SK-N-SH treated with all-trans-retinoic acid at 6 μM for 48 hours (cell line): ENCODE measurements around the gene NOLC1.

Experiments used
- ATAC-seq: fragments of 200-7000 bp; cut with Tn5 transposase; 3 replicates; pipeline ENCODE4 v1.9.1; 2020; ENCODE audit warnings: mild to moderate bottlenecking, moderate library complexity
- ARNTL ChIP-seq: fragments of 450-650 bp; formaldehyde crosslinking; IDR thresholded peaks from 2 replicates; pipeline ENCODE4 v1.5.0; 2020; ENCODE audit warnings: low read depth, mild to moderate bottlenecking, moderate library complexity, borderline replicate concordance
- BACH2 ChIP-seq: fragments of 250-450 bp; sonication (Bioruptor Pico); IDR thresholded peaks from 2 replicates; pipeline ENCODE4 v1.9.0; 2021; ENCODE audit warnings: mild to moderate bottlenecking, borderline replicate concordance
- CREB5 ChIP-seq: fragments of 250-450 bp; sonication (Bioruptor Pico); IDR thresholded peaks from 2 replicates; pipeline ENCODE4 v1.5.1; 2020; ENCODE audit warnings: low read depth, mild to moderate bottlenecking, moderate library complexity
- CSDC2 ChIP-seq: fragments of 250-450 bp; sonication (Bioruptor Pico); IDR thresholded peaks from 2 replicates; pipeline ENCODE4 v1.5.0; 2020; ENCODE audit warnings: mild to moderate bottlenecking, moderate library complexity
- CSRNP3 ChIP-seq: fragments of 250-450 bp; sonication (Bioruptor Pico); IDR thresholded peaks from 2 replicates; pipeline ENCODE4 v1.5.1; 2021; ENCODE audit warnings: mild to moderate bottlenecking, moderate library complexity
- ESRRG ChIP-seq: fragments of 250-450 bp; sonication (Bioruptor Pico); IDR thresholded peaks from 2 replicates; pipeline ENCODE4 v1.6.1; 2021; ENCODE audit warnings: mild to moderate bottlenecking
- GLIS3 ChIP-seq: fragments of 250-450 bp; sonication (Bioruptor Pico); IDR thresholded peaks from 2 replicates; pipeline ENCODE4 v1.5.0; 2020; ENCODE audit warnings: mild to moderate bottlenecking, moderate library complexity
- ISL1 ChIP-seq: fragments of 250-450 bp; sonication (Bioruptor Pico); IDR thresholded peaks from 2 replicates; pipeline ENCODE4 v2.1.2; 2022; ENCODE audit warnings: mild to moderate bottlenecking, moderate library complexity
- OSR1 ChIP-seq: fragments of 250-450 bp; sonication (Bioruptor Pico); IDR thresholded peaks from 2 replicates; pipeline ENCODE4 v1.8.0; 2022; ENCODE audit warnings: moderate library complexity, mild to moderate bottlenecking, inconsistent platforms
- POU6F1 ChIP-seq: fragments of 250-450 bp; sonication (Bioruptor Pico); IDR thresholded peaks from 2 replicates; pipeline ENCODE4 v1.8.0; 2021; ENCODE audit warnings: low read depth, mild to moderate bottlenecking, moderate library complexity, borderline replicate concordance
- PPARA ChIP-seq: fragments of 250-450 bp; sonication (Bioruptor Pico); IDR thresholded peaks from 2 replicates; pipeline ENCODE4 v1.5.0; 2020; ENCODE audit warnings: mild to moderate bottlenecking, borderline replicate concordance
- RARB ChIP-seq: fragments of 250-450 bp; sonication (Bioruptor Pico); IDR thresholded peaks from 2 replicates; pipeline ENCODE4 v1.8.0; 2021; ENCODE audit warnings: mild to moderate bottlenecking, moderate library complexity
- SNAI2 ChIP-seq: fragments of 250-450 bp; sonication (Bioruptor Pico); IDR thresholded peaks from 2 replicates; pipeline ENCODE4 v1.5.0; 2020; ENCODE audit warnings: mild to moderate bottlenecking, moderate library complexity
- TCF4 ChIP-seq: fragments of 250-450 bp; sonication (Bioruptor Pico); IDR thresholded peaks from 2 replicates; pipeline ENCODE4 v1.8.0; 2021; ENCODE audit warnings: mild to moderate bottlenecking, moderate library complexity, borderline replicate concordance
- TOX ChIP-seq: fragments of 250-450 bp; sonication (Bioruptor Pico); IDR thresholded peaks from 2 replicates; pipeline ENCODE4 v1.8.0; 2021; ENCODE audit warnings: mild to moderate bottlenecking, moderate library complexity, borderline replicate concordance
- TSHZ2 ChIP-seq: fragments of 250-450 bp; sonication (Bioruptor Pico); IDR thresholded peaks from 2 replicates; pipeline ENCODE4 v1.5.0; 2020; ENCODE audit warnings: mild to moderate bottlenecking, moderate library complexity
- ZC3H10 ChIP-seq: fragments of 250-450 bp; sonication (Bioruptor Pico); IDR thresholded peaks from 2 replicates; pipeline ENCODE4 v1.5.1; 2021; ENCODE audit warnings: mild to moderate bottlenecking, moderate library complexity
- ZFP3 ChIP-seq: fragments of 250-450 bp; sonication (Bioruptor Pico); IDR thresholded peaks from 2 replicates; pipeline ENCODE4 v1.5.0; 2020; ENCODE audit warnings: mild to moderate bottlenecking, moderate library complexity
- ZFP30 ChIP-seq: fragments of 450-650 bp; formaldehyde crosslinking; IDR thresholded peaks from 2 replicates; pipeline ENCODE4 v1.5.0; 2022; ENCODE audit warnings: mild to moderate bottlenecking, moderate library complexity
- ZNF565 ChIP-seq: fragments of 450-650 bp; formaldehyde crosslinking; conservative IDR thresholded peaks from 2 replicates; pipeline ENCODE4 v1.5.0; 2020; ENCODE audit warnings: low read depth, mild to moderate bottlenecking, moderate library complexity
- ZNF70 ChIP-seq: fragments of 450-650 bp; formaldehyde crosslinking; IDR thresholded peaks from 2 replicates; pipeline ENCODE4 v1.5.0; 2020; ENCODE audit warnings: mild to moderate bottlenecking, moderate library complexity
- ZNF8 ChIP-seq: fragments of 450-650 bp; formaldehyde crosslinking; IDR thresholded peaks from 2 replicates; pipeline ENCODE4 v1.5.0; 2020; ENCODE audit warnings: mild to moderate bottlenecking, moderate library complexity

The NOLC1 gene

GRCh38 chr10:102195296-102195870 is 43.2 kb downstream of the NOLC1 start:
- ATAC-seq = no peak
- TF ChIP-seq PPARA (CRISPR knock-in tag) (no peak), BACH2 (CRISPR knock-in tag) (no peak), ARNTL (CRISPR knock-in tag) (no peak), GLIS3 (CRISPR knock-in tag) (no peak), ZNF8 (CRISPR knock-in tag) (no peak), RARB (no peak), ZFP30 (CRISPR knock-in tag) (no peak), SNAI2 (CRISPR knock-in tag) (no peak), ZC3H10 (CRISPR knock-in tag) (no peak), CSDC2 (no peak), CREB5 (CRISPR knock-in tag) (no peak), CSRNP3 (CRISPR knock-in tag) (no peak), ZNF70 (CRISPR knock-in tag) (no peak), TSHZ2 (CRISPR knock-in tag) (no peak), ESRRG (CRISPR knock-in tag) (no peak)
- TF ChIP-seq, all 23 proteins: peak for 0

- ATAC-seq = no peak
- TF ChIP-seq RARB = no peak
- TF ChIP-seq ISL1 (CRISPR knock-in tag) = no peak
- no peak for TF ChIP-seq ZFP3 (CRISPR knock-in tag)
- no peak for TF ChIP-seq ZC3H10 (CRISPR knock-in tag)
- TF ChIP-seq BACH2 (CRISPR knock-in tag) = no peak
These were observed 44.7 kb downstream of the NOLC1 start for GRCh38 chr10:102196893-102197292.

GRCh38 chr10:102198027-102198426 is 45.8 kb downstream of the NOLC1 start:
- no peak for ATAC-seq
- no peak for TF ChIP-seq CSDC2
- no peak for TF ChIP-seq ZFP30 (CRISPR knock-in tag)
- no peak for TF ChIP-seq ISL1 (CRISPR knock-in tag)

- TF ChIP-seq PPARA (CRISPR knock-in tag) (no peak), TOX (CRISPR knock-in tag) (no peak), GLIS3 (CRISPR knock-in tag) (no peak), CSRNP3 (CRISPR knock-in tag) (no peak), TSHZ2 (CRISPR knock-in tag) (no peak), ZC3H10 (CRISPR knock-in tag) (no peak), OSR1 (CRISPR knock-in tag) (no peak), ARNTL (CRISPR knock-in tag) (no peak), SNAI2 (CRISPR knock-in tag) (no peak), CSDC2 (no peak), ZNF8 (CRISPR knock-in tag) (no peak), ZNF70 (CRISPR knock-in tag) (no peak), RARB (no peak), ZFP3 (CRISPR knock-in tag) (no peak), TCF4 (CRISPR knock-in tag) (no peak), POU6F1 (no peak), ZNF565 (no peak)
- ATAC-seq = no peak
These were observed 48.8 kb downstream of the NOLC1 start for GRCh38 chr10:102200751-102201640.
